ENCODE results near the gene ABHD14A.

- TF ChIP-seq CTCF (IDR thresholded peaks at IDR 0.05) (no peak), RCOR1 (IDR thresholded peaks at IDR 0.05; ENCODE audit: low read depth, low read length) (no peak), MAX (IDR thresholded peaks at IDR 0.05) (no peak), POLR2A (IDR thresholded peaks at IDR 0.05; ENCODE audit: low read length) (no peak), TFCP2L1 (CRISPR knock-in tag; IDR thresholded peaks at IDR 0.05) (no peak), PBX3 (IDR thresholded peaks at IDR 0.05) (no peak), SREBF2 (IDR thresholded peaks at IDR 0.05) (no peak), REST (IDR thresholded peaks at IDR 0.05) (no peak)
These were observed 30.7 kb downstream of the ABHD14A start for GRCh38 chr3:52005571-52005986.
